Gastroesophageal sphincter (tissue), 4 donors: ENCODE measurements around the gene RTN1. TPM values are rescaled to one million over a fixed set of nuclear protein-coding genes. Genes with fewer than 3 reads are reported as not detected.

Experiments used
- ATAC-seq: fragments of 150-250 bp; one replicate; pipeline ENCODE4 v1.9.1; 2016; ENCODE audit warnings: mild to moderate bottlenecking, moderate library complexity
- H3K27ac ChIP-seq, 4 donors: fragments of 200-600 bp; sonication (generic) in 3 of 4; 1 replicate in 3 of 4; 2 replicates in 1 of 4; pipeline ENCODE4 v1.5.1; 2016 to 2019
- H3K27me3 ChIP-seq: fragments of 200-600 bp; sonication (generic); one replicate; pipeline ENCODE4 v1.5.1; 2019
- H3K36me3 ChIP-seq, 2 donors: fragments of 200-600 bp; sonication (generic); one replicate each; pipeline ENCODE4 v1.5.1; 2019; ENCODE audit warnings: control low read depth in 1 of 2
- H3K4me1 ChIP-seq, 3 donors: fragments of 200-600 bp; sonication (generic); 1 replicate in 2 of 3; 2 replicates in 1 of 3; pipeline ENCODE4 v1.5.1; 2016 to 2019; ENCODE audit warnings: control low read depth in 2 of 3
- H3K4me3 ChIP-seq, 2 donors: fragments of 200-600 bp; sonication (generic); one replicate each; pipeline ENCODE4 v1.5.1; 2019; ENCODE audit warnings: mild to moderate bottlenecking in 1 of 2, moderate library complexity in 1 of 2
- H3K9me3 ChIP-seq, 3 donors: fragments of 200-600 bp; sonication (generic); one replicate each; pipeline ENCODE4 v1.5.1; 2017 to 2019; ENCODE audit warnings: control low read depth in 2 of 3
- EP300 ChIP-seq: sonication (generic); formaldehyde crosslinking; IDR thresholded peaks from one replicate; pipeline ENCODE4 v1.6.1; 2017; ENCODE audit warnings: antibody characterized with exemption, mild to moderate bottlenecking
- POLR2A ChIP-seq, 2 donors: fragments of 450-650 bp; IDR thresholded peaks; one replicate each; pipeline ENCODE4 v1.6.1; 2017; ENCODE audit warnings: antibody characterized with exemption in 2 of 2, mild to moderate bottlenecking in 2 of 2, moderate library complexity in 1 of 2
- POLR2AphosphoS5 ChIP-seq: sonication (generic); formaldehyde crosslinking; IDR thresholded peaks from one replicate; pipeline ENCODE4 v1.6.1; 2017; ENCODE audit warnings: antibody characterized with exemption
- WGBS, 2 donors: methylation state at CpG; one replicate each; pipeline ENCODE4 v1.1.5; 2018; ENCODE audit warnings: low coverage in 1 of 2; 5-methylcytosine and 5-hydroxymethylcytosine counted together
- total RNA-seq, 4 donors: library from RNA; depleted of rRNA; stranded (reverse); fragments of >200 nt; gene quantifications; one replicate each; pipeline ENCODE4 v1.1.0, GENCODE V29; 2016
- TF ChIP-seq, protein P1 (sequence below), 4 experiments: fragments of 200-600 bp in 2 of 4; fragments of 450-650 bp in 2 of 4; sonication (generic) in 1 of 4; IDR thresholded peaks; one replicate each; pipeline ENCODE4 v1.5.1; 2017 to 2019; ENCODE audit warnings: antibody characterized with exemption in 4 of 4, mild to moderate bottlenecking in 2 of 4, moderate library complexity in 2 of 4

Gene RTN1
- total RNA-seq, 4 donors from 2014 or later, result 1.4 to 6.9 (median 6.5) TPM

DNA sequence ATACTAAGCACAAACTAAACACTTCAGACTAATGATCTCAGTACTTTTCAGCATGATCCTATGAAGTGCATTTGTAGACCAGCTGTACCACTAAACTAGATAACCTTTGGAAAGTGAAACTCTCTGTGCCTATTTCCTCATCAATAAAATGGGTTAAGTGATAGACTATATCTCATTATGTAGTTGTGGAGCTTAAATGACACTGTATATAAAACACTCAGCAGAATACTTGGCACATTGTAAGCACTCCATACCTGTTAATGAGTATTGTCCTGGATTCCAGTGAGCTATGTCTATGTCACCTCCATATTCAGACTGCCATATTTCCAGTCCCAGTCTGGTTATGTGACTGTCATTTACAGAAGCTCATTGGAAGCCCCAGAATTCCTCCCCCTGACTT is 44.4 kb downstream of the RTN1 start:
- Histone ChIP-seq H3K4me3 (no peak overlapping the region), H3K27ac (no peak overlapping the region)

DNA sequence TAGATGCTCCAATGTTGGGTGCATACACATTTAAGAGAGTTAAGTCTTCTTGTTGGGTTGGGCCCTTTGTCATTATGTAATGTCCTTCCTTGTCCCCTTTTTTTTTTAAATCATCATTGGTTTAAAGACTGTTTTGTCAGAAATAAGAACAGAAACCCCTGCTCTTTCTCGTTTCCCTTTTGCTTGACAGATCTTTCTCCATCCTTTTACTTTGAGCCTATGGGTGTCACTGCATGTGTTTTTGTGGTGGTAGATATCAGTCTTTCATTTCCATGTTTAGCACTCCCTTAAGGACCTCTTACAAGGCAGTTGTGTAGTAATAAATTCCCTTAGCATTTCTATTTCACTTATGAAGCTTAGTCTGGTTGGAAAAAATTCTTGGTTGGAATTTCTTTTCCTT is 47.4 kb downstream of the RTN1 start:
- Histone ChIP-seq H3K27me3 (no peaks in the 10 kb centered on the region), H3K4me3 (no peak overlapping the region), H3K36me3 (no peaks in the 10 kb centered on the region), H3K9me3 (no peaks in the 10 kb centered on the region), H3K4me1 (no peaks in the 10 kb centered on the region), H3K27ac (no peak overlapping the region)
- TF ChIP-seq POLR2AphosphoS5 (no peak), EP300 (no peak), POLR2A (IDR thresholded peaks at IDR 0.05) (no peak)
- TF ChIP-seq, protein P1, sequence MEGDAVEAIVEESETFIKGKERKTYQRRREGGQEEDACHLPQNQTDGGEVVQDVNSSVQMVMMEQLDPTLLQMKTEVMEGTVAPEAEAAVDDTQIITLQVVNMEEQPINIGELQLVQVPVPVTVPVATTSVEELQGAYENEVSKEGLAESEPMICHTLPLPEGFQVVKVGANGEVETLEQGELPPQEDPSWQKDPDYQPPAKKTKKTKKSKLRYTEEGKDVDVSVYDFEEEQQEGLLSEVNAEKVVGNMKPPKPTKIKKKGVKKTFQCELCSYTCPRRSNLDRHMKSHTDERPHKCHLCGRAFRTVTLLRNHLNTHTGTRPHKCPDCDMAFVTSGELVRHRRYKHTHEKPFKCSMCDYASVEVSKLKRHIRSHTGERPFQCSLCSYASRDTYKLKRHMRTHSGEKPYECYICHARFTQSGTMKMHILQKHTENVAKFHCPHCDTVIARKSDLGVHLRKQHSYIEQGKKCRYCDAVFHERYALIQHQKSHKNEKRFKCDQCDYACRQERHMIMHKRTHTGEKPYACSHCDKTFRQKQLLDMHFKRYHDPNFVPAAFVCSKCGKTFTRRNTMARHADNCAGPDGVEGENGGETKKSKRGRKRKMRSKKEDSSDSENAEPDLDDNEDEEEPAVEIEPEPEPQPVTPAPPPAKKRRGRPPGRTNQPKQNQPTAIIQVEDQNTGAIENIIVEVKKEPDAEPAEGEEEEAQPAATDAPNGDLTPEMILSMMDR (IDR thresholded peaks at IDR 0.05), result no peak
- WGBS, 2 donors, result 83 to 85% methylated on average over 1 of the region's 1 CpG
- no peak for ATAC-seq

More for the DNA sequence above, 44.4 kb downstream of the RTN1 start:
- Histone ChIP-seq H3K9me3 (no peaks in the 10 kb centered on the region), H3K4me1 (no peaks in the 10 kb centered on the region), H3K27me3 (no peaks in the 10 kb centered on the region), H3K36me3 (no peaks in the 10 kb centered on the region)
- TF ChIP-seq POLR2A (IDR thresholded peaks at IDR 0.05) (no peak), POLR2AphosphoS5 (no peak), EP300 (no peak)
- TF ChIP-seq, protein P1 (IDR thresholded peaks at IDR 0.05), result no peak
- no peak for ATAC-seq

DNA sequence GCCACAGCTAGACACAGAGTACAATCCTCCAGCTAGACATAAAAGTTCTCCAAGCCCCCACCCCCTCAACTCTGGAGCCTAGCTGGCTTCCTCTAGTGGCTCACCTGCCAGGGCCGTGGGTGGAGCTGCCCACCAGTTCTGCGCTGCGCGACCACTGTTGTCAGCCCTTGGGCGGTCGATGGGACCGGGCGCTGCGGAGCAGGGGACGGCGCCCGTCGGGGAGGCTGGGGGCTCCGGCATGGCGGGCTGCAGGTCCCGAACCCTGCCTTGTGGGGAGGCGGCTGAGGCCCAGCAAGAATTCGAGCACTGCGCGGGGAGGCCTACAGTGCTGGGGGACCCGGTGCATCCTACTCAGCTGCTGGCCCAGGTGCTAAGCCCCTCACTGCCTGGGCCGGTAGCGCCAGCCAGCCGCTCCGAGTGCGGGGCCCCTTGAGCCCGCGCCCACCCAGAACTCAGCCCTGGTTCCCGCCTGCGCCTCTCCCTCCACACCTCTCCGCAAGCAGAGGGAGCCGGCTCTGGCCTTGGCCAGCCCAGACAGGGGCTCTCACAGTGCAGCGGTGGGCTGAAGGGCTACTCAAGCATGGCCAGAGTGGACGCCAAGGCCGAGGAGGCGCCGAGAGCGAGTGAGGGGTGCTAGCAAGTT is 51.0 kb downstream of the RTN1 start:
- no peak for ATAC-seq
- no peak overlapping the region for H3K27ac ChIP-seq
- H3K36me3 ChIP-seq, result no peaks in the 10 kb centered on the region
- H3K9me3 ChIP-seq, result no peaks in the 10 kb centered on the region
- H3K4me3 ChIP-seq, result no peak overlapping the region
- H3K27me3 ChIP-seq, result no peaks in the 10 kb centered on the region
- TF ChIP-seq POLR2A (IDR thresholded peaks at IDR 0.05) (no peak), POLR2AphosphoS5 (no peak), EP300 (no peak)
- TF ChIP-seq, protein P1 (IDR thresholded peaks at IDR 0.05), result no peak
- H3K4me1 ChIP-seq, result no peaks in the 10 kb centered on the region
- 91 to 100% methylated on average over 4 to 5 of the region's 38 CpGs for WGBS, 2 donors

DNA sequence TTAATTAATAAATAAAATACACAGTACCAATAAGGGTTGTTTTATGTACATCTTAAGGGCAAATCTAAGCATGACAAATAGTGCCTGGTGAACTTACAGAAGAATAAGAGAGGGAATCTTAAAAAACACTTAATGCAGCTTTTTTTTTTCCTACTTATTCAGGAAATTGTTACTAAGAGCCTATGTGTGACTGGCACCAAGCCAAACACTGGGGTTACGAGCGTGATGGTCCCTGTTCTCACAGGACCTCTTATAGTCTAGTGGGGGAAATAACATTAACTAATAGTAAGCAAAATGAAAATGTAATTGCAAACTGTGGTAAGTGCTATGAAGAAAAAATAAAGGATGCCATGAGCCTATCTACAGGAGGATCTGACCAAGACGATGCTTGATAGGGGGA is 53.6 kb downstream of the RTN1 start:
- H3K27me3 ChIP-seq, result no peaks in the 10 kb centered on the region
- H3K4me3 ChIP-seq, result no peak overlapping the region
- no peaks in the 10 kb centered on the region for H3K36me3 ChIP-seq
- H3K27ac ChIP-seq, result no peak overlapping the region
- no peak for TF ChIP-seq POLR2A (IDR thresholded peaks at IDR 0.05)
- TF ChIP-seq EP300, result no peak
- no peak for TF ChIP-seq POLR2AphosphoS5
- TF ChIP-seq, protein P1 (IDR thresholded peaks at IDR 0.05), result no peak
- H3K9me3 ChIP-seq, result no peaks in the 10 kb centered on the region
- WGBS, 2 donors, result 38 to 41% methylated on average over 3 of the region's 3 CpGs
- no peaks in the 10 kb centered on the region for H3K4me1 ChIP-seq
- no peak for ATAC-seq

DNA sequence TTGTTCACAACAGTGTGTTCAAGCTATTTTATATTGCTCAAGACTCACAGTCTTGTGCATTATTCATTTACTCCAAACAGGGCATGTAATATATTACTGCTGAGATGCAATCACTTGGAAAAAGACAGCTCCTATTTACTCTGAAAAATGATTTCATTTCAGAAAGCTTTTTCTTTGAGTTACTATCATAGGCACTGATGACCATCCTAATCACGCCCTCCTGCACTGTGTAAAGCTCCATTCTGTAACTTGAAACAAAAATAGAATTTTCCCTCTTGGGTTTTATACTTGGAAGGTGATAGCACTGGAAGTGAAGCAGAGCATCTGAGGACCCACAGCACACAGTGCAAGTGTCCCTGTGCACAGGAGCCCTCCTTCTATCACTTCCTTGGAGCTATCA is 55.6 kb downstream of the RTN1 start:
- Histone ChIP-seq H3K27me3 (no peaks in the 10 kb centered on the region), H3K36me3 (no peaks in the 10 kb centered on the region), H3K4me3 (no peak overlapping the region), H3K4me1 (no peaks in the 10 kb centered on the region), H3K27ac (no peak overlapping the region), H3K9me3 (no peaks in the 10 kb centered on the region)
- no peak for TF ChIP-seq POLR2AphosphoS5
- no peak for TF ChIP-seq POLR2A (IDR thresholded peaks at IDR 0.05)
- TF ChIP-seq, protein P1 (IDR thresholded peaks at IDR 0.05), result no peak
- no peak for TF ChIP-seq EP300
- WGBS, 2 donors, result 50 to 60% methylated on average over 1 of the region's 1 CpG
- ATAC-seq, result no peak
